Hematopoietic multipotent progenitor cell treated with erythropoietin and hydrocortisone succinate and interleukin-3 and kit ligand, for 8 days (in vitro differentiated cells): ENCODE measurements around the gene NLN.
"Not testable (repeated sequence)": the region's sequence is repeated elsewhere in the genome, so short reads cannot be mapped to it uniquely, and the experiment has no call there.

Experiments
- DNase-seq: peaks from one replicate; pipeline ENCODE4 v3.0.0-alpha.2; 2015

Gene NLN

GRCh38 chr5:65775476-65775875, 53.5 kb downstream of the NLN start:
- no peak for DNase-seq

DNA sequence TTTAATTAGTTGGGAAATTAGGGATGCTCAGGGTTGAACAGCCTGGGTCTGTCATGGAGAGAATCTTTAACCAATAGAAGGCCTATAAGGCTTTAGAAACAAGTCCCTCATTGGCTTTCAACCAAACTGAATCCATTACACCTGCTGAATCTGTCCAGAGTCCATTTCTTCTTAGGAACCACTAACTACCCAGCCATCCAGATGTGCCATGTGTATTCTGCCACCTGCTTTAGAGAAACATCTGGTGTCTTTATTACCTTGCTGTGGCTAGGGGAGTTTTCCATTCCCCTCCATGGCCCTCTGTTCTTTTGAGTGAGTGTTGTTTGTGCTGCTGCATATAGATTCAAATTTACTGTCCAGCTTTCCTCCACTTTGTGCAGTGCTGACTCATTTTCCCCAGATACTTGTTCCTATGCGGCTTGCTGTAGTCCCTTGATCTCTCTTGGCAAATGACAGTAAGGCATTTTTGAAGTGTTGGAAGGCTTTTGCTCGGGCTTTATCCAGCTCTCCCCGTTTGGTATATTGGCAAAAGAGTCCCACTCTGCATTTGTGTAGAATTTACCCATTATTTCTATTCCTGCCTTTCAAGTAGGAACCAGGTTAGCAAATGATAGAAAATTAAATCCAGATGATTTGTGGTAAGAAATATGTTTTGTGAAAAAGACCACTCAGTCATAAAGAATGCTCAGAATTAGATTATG, 54.6 kb downstream of the NLN start:
- DNase-seq, result no peak

DNA sequence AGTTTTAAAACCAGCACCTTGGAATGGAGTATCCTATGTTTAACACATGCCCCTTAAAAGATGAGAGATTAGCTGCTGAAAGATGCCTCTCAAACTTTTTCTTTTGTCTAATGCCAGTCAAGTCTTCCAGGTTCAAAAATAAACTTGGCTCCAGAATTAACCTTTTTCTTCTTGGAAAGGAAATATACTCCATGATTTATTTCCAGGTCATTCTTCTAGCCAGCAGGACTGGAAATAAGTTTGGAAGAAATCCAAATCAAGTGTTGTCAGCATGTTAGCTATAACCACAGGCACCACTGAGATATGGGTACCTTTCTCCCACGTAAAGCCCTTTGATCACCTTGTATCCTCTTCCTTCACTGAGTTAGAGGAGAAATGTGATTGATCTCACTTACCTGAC, 56.1 kb downstream of the NLN start:
- DNase-seq, result no peak

DNA sequence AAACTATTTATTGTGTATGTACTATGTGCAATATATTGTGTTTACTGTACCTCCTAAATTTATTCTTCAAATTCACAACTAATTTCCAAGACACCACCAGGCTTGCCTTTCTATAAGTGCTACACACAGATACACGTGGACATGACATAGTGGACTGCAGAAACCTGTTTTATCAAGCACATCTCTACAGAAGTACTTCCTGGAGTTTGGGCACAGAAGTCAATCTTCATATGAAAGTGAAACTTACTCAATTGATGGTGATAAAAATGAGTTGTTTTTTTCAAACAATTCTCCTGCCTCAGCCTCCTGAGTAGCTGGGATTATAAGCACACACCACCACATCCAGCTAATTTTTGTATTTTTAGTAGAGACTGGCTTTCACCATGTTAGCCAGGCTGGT, 57.6 kb downstream of the NLN start:
- no peak for DNase-seq

DNA sequence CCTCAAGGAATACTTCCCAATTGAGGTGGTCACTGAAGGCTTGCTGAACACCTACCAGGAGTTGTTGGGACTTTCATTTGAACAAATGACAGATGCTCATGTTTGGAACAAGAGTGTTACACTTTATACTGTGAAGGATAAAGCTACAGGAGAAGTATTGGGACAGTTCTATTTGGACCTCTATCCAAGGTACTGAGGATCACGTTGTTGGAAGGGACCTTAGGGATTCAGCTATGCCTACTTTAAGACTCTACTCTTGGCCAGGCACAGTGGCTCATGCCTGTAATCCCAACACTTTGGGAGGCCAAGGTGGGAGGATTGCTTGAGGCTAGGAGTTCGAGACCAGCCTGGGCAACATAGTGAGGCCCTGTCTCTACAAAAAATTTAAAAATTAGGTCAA, 66.3 kb downstream of the NLN start:
- DNase-seq, result not testable (repeated sequence)

- peak; percentile 34 for DNase-seq
Observed at GRCh38 chr5:65790371-65791163, 68.6 kb downstream of the NLN start.

- DNase-seq, result no peak
Observed at GRCh38 chr5:65791712-65792673, 70.0 kb downstream of the NLN start.

- no peak for DNase-seq
Observed at GRCh38 chr5:65796269-65796668, 74.3 kb downstream of the NLN start.

DNA sequence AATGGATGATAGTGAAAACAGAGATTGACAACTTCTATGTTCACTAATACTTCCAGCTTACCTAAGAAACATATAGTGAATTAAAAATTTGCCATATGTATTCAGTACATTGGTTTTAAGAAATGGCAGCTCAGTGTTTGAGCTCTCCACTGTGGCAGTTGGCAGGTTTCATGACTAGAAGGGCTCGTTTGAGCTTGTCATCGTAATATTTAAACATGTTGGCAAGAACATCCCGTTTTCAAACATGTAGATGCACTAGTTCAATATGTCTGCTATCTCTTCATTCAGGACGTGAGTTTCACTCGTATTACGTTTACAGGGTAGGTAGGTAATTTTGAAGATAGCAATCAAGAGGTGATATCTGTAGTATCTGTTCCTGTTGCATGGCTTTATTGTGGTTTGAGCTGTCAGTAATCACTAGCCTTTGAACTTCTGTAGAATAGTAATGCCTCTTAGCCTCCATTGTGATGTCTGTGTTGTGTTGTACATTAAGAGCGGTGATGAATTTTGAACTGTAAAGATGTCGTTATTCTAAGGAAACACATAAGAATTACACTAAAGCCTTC, 74.8 kb downstream of the NLN start:
- DNase-seq, result no peak

DNA sequence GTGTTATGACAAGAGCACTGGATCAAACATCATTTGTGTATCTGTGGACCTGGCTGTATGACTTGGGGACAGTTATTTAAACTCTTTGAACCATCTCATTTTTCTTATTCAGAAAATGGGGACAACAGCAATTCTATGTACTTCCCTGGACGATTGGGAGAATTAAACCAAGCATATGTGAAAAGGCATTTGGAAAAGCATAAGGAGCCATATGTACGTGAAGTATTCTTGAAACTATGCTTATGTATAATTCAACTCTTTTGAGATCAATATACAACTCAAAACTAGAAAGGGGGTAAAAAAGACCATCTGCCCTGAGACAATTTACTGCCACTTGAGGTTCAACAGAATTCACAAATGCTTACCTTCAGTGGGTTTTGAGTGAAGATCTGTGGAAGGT, 75.5 kb downstream of the NLN start:
- DNase-seq, result no peak

DNA sequence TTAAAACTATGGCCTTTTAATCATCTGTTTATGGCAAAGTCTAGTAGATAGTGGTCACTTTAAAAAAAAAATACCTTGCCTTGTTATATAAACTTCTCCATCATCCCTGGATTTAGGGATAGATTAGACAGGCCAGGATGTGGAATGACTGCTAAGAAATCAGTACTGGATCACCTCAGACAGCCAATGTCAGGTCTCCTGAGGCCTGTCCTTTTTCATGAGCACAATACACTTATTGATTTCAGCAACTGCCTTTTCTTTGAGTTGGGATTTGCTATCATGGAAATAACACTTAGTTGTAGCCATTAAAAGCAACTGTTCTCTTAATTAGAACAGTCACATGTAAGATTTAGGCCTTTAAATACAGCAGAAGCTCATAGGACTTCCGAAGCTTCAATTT, 77.9 kb downstream of the NLN start:
- DNase-seq, result no peak

GRCh38 chr5:65800775-65801174, 78.8 kb downstream of the NLN start:
- no peak for DNase-seq

DNA sequence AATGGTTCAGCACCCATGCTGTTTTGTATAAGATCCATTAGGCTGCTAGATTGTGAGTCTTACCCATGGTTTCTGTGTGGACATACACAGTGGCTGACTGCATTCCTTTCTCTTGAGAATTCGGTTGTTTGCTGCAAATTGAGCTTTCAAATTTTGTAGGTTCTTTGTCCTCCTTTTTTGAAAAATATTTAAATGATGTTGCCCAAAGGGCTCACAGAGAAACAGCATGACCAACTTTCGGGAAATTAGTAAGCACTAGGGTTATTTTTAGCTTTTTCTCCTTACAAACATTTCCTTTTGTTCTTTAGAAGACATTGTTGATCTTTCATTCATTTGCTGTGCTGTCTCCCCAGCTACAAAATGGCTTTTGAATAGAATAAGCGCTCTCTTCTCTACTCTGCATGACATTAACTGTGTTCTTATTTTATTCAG, 79.4 kb downstream of the NLN start:
- DNase-seq, result no peak

- DNase-seq, result no peak
Observed at GRCh38 chr5:65802080-65802479, 80.1 kb downstream of the NLN start.

- no peak for DNase-seq
Observed at GRCh38 chr5:65802820-65803219, 80.8 kb downstream of the NLN start.

GRCh38 chr5:65803699-65804391, 81.8 kb downstream of the NLN start:
- no peak for DNase-seq

DNA sequence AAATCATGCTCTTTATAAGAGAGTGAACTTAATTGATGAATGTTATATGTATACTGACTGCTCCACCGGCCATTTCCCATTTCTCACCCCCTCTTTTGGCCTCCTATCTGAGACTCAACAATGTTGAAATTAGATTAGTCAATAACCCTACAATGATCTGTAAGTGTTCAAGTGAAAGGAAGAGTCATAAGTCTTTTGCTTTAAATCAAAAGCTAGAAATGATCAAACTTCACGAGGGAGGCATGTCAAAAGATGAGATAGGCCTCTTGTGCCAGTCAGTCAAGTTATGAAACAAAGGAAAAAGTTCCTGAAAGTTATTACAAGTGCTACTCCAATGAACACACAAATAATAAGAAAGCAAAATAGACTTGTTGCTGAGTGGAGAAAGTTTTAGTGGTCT, 83.1 kb downstream of the NLN start:
- no peak for DNase-seq

GRCh38 chr5:65807494-65807893, 85.5 kb downstream of the NLN start:
- DNase-seq, result not testable (repeated sequence)

DNA sequence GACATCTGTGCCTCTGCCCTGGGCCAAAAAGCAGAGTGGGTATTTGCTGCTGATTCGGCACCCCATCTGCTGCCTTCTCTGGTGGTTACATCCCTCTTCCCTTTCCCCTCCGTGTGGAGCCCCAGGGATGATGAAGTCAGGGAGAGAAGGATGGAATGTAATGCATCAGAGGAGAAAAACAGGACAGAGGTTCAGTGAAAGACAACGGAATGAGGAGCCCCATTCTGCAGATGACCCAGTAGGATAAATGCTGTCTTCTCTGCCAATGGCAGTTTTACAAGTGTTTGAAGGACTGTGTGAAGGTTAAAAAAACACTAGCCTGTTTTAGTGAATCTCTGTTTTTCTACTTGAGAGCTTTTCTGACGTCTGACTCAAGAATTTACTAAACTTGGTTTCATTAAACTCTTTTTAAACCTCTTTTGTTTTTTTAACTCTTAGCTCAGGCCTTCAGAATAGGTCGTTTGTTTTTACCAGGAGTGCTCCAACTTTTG, 86.3 kb downstream of the NLN start:
- DNase-seq, result no peak

DNA sequence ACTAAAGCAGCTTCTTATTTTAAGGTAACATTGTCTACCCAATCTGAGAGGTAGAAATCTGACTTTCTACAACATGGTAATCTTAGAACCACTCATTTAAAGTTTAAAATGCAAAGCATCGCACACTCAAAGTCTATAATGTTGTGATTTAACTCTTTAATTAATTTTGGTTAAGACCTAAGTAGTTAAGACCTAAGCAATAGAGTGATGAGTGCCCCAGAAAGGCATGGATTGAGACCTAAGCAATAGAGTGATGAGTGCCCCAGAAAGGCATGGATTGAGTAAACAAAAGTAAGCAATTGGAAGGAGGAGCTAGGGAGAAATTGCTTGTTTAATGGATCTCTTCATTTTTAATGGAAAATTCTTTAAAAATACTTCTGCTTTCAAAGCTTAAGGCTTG, 86.8 kb downstream of the NLN start:
- DNase-seq, result no peak

DNA sequence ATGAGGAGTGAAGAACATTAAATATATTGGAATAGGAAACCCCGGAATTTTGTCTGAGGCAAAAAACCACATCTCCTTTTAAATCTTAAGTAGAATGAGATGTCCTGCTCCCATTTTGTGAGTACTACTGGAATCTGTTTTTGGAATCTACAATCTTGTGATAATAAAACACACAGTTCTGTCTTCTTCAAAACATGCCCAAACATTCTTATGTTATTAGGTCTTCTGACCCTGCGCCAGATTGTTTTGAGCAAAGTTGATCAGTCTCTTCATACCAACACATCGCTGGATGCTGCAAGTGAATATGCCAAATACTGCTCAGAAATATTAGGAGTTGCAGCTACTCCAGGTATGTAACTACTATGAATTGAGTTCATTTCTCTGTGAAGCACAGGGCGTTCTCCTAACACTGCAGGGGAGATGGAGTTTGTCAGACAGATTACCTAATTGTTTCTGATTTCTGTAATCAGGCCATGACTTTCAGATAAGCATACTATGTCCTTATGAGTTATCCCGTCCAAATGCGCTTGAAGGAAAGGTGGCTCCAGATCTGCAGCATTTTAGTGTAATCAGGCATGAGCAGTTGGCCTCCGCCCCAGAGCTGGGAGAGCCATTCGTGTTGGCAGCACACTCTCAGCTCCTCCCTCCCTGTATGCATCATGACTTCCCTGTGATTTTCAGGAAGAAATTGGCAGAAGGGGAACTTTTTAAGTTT, 88.0 kb downstream of the NLN start:
- peak; percentile 87 for DNase-seq

DNA sequence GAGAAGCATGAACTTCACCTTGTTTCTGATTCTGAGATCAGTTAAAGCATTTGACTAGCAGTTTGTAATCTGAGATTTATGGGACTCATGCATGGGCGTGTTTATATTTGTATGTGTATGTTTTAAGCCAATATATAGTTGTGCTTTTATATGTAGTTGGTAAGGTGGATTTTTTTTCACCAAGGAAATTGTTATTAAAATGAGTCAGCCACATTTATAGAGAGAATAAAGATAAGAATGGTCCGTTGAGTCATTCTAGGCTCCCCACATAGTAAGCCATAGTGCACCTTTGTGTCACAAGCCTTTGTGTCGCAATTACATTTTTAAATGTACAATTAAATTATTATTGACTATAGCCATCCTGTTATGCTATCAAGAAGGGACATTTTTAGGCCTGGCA, 89.0 kb downstream of the NLN start:
- DNase-seq, result no peak
